PC-9 (cell line): ENCODE measurements around the gene HMBS. TPM values are rescaled to one million over a fixed set of nuclear protein-coding genes. Genes with fewer than 3 reads are reported as not detected.
A peak's percentile ranks its signal among the peaks of the same experiment; 100 is the strongest.

Experiments
- BruUV-seq: library from RNA; stranded (reverse); fragments of 400-500 nt; replicated peaks from 2 replicates; lab custom pipeline; 2021; lab: Mats Ljungman, UMichigan
- CTCF ChIA-PET: fragments of 300-600 bp; sonication (Branson Sonifier 250); formaldehyde crosslinking; loops from one replicate; lab custom pipeline; 2022; ENCODE audit warnings: antibody characterized with exemption; lab: Charles Lee
- POLR2A ChIA-PET: fragments of 300-600 bp; sonication (Branson Sonifier 250); formaldehyde crosslinking; loops from one replicate; lab custom pipeline; 2022; ENCODE audit warnings: antibody characterized with exemption; ENCODE audit not compliant: unreplicated experiment; lab: Charles Lee
- DNase-seq, 2 experiments: peaks; one replicate each; pipeline versions ENCODE4 v3.0.0 to v3.0.0-alpha.2; 2015 to 2022; ENCODE audit warnings: mixed read lengths in 1 of 2
- H2AFZ ChIP-seq: fragments of 200-600 bp; sonication (generic); 2 replicates; pipeline ENCODE4 v1.8.1; 2017; ENCODE audit warnings: antibody characterized with exemption
- H3F3A ChIP-seq: fragments of 200-600 bp; sonication (generic); 2 replicates; pipeline ENCODE4 v1.8.1; 2017; ENCODE audit warnings: antibody characterized with exemption, mild to moderate bottlenecking, low read depth; ENCODE audit not compliant: insufficient read depth
- H3K27ac ChIP-seq: fragments of 200-600 bp; sonication (generic); 2 replicates; pipeline ENCODE4 v1.6.1; 2016; ENCODE audit warnings: mixed run types
- H3K27me3 ChIP-seq: fragments of 200-600 bp; sonication (generic); 2 replicates; pipeline ENCODE4 v1.6.1; 2016; ENCODE audit warnings: low read depth, mixed run types; ENCODE audit not compliant: insufficient read depth
- H3K36me3 ChIP-seq: fragments of 200-600 bp; sonication (generic); 2 replicates; pipeline ENCODE4 v1.6.1; 2016; ENCODE audit warnings: low read depth, mixed run types
- H3K4me1 ChIP-seq: fragments of 200-600 bp; sonication (generic); replicated peaks from 2 replicates; pipeline ENCODE4 v1.6.1; 2016; ENCODE audit warnings: mixed run types; ENCODE audit not compliant: insufficient read depth
- H3K4me2 ChIP-seq: fragments of 200-600 bp; sonication (generic); 2 replicates; pipeline ENCODE4 v1.6.1; 2017; ENCODE audit warnings: mixed run types
- H3K4me3 ChIP-seq: fragments of 200-600 bp; sonication (generic); 2 replicates; pipeline ENCODE4 v1.6.1; 2016; ENCODE audit warnings: mixed run types
- H3K79me2 ChIP-seq: fragments of 200-600 bp; sonication (generic); 2 replicates; pipeline ENCODE4 v1.6.1; 2017; ENCODE audit warnings: low read depth, mixed run types
- H3K9me2 ChIP-seq: fragments of 200-600 bp; sonication (generic); 2 replicates; pipeline ENCODE4 v1.8.1; 2017; ENCODE audit warnings: mild to moderate bottlenecking; ENCODE audit not compliant: insufficient read depth
- H3K9me3 ChIP-seq: fragments of 200-600 bp; sonication (generic); 2 replicates; pipeline ENCODE4 v1.8.1; 2016; ENCODE audit warnings: low read depth; ENCODE audit not compliant: insufficient read depth
- H4K20me1 ChIP-seq: fragments of 200-600 bp; sonication (generic); 2 replicates; pipeline ENCODE4 v1.8.1; 2017; ENCODE audit not compliant: insufficient read depth
- EZH2 ChIP-seq: fragments of 200-600 bp; sonication (generic); IDR thresholded peaks from 2 replicates; pipeline ENCODE4 v1.8.0; 2017; ENCODE audit warnings: antibody characterized with exemption, low read depth
- intact Hi-C: fragments of 100-400 bp; cut with micrococcal nuclease; formaldehyde crosslinking; loops from one replicate; pipeline ENCODE4 v1.10.0; 2022; ENCODE audit not compliant: unreplicated experiment
- total RNA-seq: library from RNA; stranded (reverse); gene quantifications from 2 replicates; pipeline ENCODE4 v1.2.3, GENCODE V29; 2021
- TF ChIP-seq, protein P1 (sequence below): fragments of 200-600 bp; sonication (generic); conservative IDR thresholded peaks from 2 replicates; pipeline ENCODE4 v1.6.1; 2017; ENCODE audit warnings: mixed run types, antibody characterized with exemption, mild to moderate bottlenecking, moderate library complexity

Gene HMBS
- total RNA-seq, 1 experiment from 2014 or later, result 49.3 TPM

DNA sequence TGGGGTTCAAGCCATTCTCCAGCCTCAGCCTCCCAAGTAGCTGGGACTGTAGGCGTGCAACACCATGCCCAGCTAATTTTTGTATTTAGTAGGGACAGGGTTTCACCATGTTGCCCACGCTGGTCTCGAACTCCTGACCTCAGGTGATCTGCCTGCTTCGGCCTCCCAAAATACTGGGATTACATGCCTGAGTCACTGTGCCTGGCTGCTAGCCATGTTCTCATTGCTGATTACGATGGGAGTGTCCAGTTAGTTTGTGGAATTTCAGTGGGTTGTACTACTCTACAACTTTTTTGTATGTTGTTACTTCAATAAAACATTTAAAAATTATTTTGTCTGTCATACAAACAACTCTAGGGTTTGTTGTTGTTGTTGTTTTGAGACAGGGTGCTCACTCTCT, 21.9 kb upstream of the HMBS start:
- POLR2A ChIA-PET, result no interaction called here
- Histone ChIP-seq H3K9me2 (no peaks in the 10 kb centered on the region), H3K27me3 (no peaks in the 10 kb centered on the region), H3F3A (peaks cover 26% of the 10 kb centered on the region), H3K4me3 (no peak overlapping the region), H2AFZ (no peak overlapping the region), H4K20me1 (no peaks in the 10 kb centered on the region), H3K27ac (no peak overlapping the region), H3K79me2 (peaks cover 15% of the 10 kb centered on the region), H3K36me3 (no peaks in the 10 kb centered on the region), H3K9me3 (no peaks in the 10 kb centered on the region), H3K4me2 (no peak overlapping the region), H3K4me1 (peaks cover 14% of the 10 kb centered on the region)
- intact Hi-C loops, result no loop called here
- peak; percentile 32 to 40 for DNase-seq
- TF ChIP-seq, protein P1, sequence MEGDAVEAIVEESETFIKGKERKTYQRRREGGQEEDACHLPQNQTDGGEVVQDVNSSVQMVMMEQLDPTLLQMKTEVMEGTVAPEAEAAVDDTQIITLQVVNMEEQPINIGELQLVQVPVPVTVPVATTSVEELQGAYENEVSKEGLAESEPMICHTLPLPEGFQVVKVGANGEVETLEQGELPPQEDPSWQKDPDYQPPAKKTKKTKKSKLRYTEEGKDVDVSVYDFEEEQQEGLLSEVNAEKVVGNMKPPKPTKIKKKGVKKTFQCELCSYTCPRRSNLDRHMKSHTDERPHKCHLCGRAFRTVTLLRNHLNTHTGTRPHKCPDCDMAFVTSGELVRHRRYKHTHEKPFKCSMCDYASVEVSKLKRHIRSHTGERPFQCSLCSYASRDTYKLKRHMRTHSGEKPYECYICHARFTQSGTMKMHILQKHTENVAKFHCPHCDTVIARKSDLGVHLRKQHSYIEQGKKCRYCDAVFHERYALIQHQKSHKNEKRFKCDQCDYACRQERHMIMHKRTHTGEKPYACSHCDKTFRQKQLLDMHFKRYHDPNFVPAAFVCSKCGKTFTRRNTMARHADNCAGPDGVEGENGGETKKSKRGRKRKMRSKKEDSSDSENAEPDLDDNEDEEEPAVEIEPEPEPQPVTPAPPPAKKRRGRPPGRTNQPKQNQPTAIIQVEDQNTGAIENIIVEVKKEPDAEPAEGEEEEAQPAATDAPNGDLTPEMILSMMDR, result no peak
- no peak for TF ChIP-seq EZH2
- CTCF ChIA-PET, result no interaction called here
- BruUV-seq, result no TSS peak

DNA sequence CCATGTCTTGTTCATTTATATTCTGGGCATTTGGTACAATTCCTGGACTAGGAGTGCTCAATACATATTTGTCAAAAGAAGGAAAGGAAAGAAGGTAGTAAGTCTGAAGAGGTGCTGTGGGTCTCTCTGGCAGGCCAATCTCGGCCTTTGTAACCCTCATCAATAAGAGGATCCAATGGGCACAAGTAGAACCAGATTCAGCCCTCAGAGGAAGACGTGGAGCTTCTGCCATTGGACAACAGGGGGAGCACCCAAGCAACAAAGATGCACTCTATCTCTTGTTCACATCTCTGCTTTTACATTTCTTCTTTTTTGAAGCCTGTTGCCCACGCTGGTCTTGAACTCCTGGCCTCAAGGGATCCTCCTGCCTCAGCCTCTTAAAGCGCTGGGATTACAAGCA, 19.3 kb upstream of the HMBS start:
- no TSS peak for BruUV-seq
- Histone ChIP-seq H3K4me1 (peaks cover 8% of the 10 kb centered on the region), H3F3A (peaks cover 24% of the 10 kb centered on the region), H3K27ac (no peak overlapping the region), H3K4me3 (no peak overlapping the region), H3K27me3 (no peaks in the 10 kb centered on the region), H2AFZ (no peak overlapping the region), H3K4me2 (no peak overlapping the region), H3K9me2 (no peaks in the 10 kb centered on the region), H3K79me2 (peaks cover 24% of the 10 kb centered on the region), H3K9me3 (no peaks in the 10 kb centered on the region), H3K36me3 (peaks cover 4% of the 10 kb centered on the region), H4K20me1 (no peaks in the 10 kb centered on the region)
- TF ChIP-seq, protein P1, result peak; percentile 43
- no peak for TF ChIP-seq EZH2
- POLR2A ChIA-PET, result interaction anchor here (0.5 to 0.7 kb wide), 2 partner anchors 19 to 156 kb away, joined by 6 to 20 read pairs; partner anchors contain the start of gene HMBS
- DNase-seq, result peak in 1 of 2 experiments; percentile 35
- intact Hi-C loops, result no loop called here
- CTCF ChIA-PET, result no interaction called here

DNA sequence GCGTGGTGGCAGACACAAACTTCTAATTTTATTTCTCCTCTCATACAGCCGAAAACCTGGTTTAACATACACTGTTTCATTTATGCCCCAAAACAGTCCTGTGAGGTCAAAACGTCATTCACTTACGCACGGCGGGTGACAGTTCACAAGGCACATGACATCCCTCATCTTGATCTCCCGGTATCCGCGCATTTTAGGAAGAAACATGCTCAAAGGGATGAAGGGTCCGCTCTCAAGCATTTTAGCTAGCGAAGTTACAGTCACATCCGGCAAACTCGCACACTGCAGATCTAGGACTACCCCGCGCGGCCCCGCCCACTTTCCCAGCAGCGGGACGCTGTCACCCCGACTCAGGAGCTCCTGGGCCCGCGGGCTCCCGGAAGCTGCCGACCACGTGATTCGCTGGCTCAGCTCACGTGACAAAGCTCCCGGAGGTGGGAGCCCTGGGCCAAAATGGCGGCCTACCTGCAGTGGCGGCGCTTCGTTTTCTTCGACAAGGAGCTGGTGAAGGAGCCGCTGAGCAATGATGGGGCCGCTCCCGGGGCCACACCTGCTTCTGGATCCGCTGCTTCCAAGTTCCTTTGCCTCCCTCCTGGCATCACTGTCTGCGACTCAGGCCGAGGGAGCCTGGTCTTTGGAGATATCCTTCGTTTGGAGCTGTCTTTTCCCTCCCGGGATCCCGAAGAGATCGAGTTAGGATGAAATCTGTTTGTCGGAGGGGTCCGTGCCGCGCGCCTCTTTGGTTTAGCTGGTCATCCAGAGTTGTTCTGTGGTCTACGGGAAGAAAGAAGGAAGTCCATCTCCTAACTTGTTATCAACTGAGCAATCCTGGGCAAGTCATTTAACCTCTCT, 17.1 kb upstream of the HMBS start, which contains the start of gene VPS11:
Gene VPS11, plus strand, starts transcription at position 448 of the 852 bp plus-strand sequence. Its CDS starts 6 bp downstream, at position 454.
- Histone ChIP-seq H4K20me1 (no peaks in the 10 kb centered on the region), H3K4me1 (peaks cover 8% of the 10 kb centered on the region), H3K27me3 (no peaks in the 10 kb centered on the region), H3K9me3 (no peaks in the 10 kb centered on the region), H3K4me3 (peak within 1 kb of the TSS; percentile 89), H3F3A (peaks cover 24% of the 10 kb centered on the region), H3K9me2 (no peaks in the 10 kb centered on the region), H3K36me3 (peaks cover 4% of the 10 kb centered on the region), H3K4me2 (peak within 1 kb of the TSS; percentile 80), H2AFZ (peak within 1 kb of the TSS; percentile 99), H3K27ac (peak within 1 kb of the TSS; percentile 55), H3K79me2 (peaks cover 24% of the 10 kb centered on the region)
- intact Hi-C loops, result no loop called here
- ChIA-PET CTCF (interaction anchor here (0.6 to 1.4 kb wide), 6 partner anchors 11 to 456 kb away, joined by 3 to 12 read pairs (median 6); partner anchors contain the start of genes DPAGT1, HMBS and SLC37A4), POLR2A (interaction anchor here (0.5 to 1.1 kb wide), 9 partner anchors 10 to 1249 kb away, joined by 3 to 29 read pairs (median 5); partner anchors contain the start of genes C2CD2L and HMBS)
- BruUV-seq, result TSS peak; percentile 56
- peak; percentile 95 to 96 for DNase-seq
- TF ChIP-seq, protein P1, result 0 out of 2 replicates have a peak, but pooled peaks have one; percentile 14
- TF ChIP-seq EZH2, result no peak
